ENCODE measurements around the gene HOXB8.

Gene HOXB8

GRCh38 chr17:48636177-48637018 lies 21.3 kb upstream of the HOXB8 start:
- TF ChIP-seq, protein P1, sequence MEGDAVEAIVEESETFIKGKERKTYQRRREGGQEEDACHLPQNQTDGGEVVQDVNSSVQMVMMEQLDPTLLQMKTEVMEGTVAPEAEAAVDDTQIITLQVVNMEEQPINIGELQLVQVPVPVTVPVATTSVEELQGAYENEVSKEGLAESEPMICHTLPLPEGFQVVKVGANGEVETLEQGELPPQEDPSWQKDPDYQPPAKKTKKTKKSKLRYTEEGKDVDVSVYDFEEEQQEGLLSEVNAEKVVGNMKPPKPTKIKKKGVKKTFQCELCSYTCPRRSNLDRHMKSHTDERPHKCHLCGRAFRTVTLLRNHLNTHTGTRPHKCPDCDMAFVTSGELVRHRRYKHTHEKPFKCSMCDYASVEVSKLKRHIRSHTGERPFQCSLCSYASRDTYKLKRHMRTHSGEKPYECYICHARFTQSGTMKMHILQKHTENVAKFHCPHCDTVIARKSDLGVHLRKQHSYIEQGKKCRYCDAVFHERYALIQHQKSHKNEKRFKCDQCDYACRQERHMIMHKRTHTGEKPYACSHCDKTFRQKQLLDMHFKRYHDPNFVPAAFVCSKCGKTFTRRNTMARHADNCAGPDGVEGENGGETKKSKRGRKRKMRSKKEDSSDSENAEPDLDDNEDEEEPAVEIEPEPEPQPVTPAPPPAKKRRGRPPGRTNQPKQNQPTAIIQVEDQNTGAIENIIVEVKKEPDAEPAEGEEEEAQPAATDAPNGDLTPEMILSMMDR (conservative IDR thresholded peaks at IDR 0.05; ENCODE audit: control insufficient read depth, insufficient read depth, low read depth, low read length): peak; percentile 43
- H3K4me3 ChIP-seq (ENCODE audit: control insufficient read depth, low read depth, low read length): no peak overlapping the region
- peak; percentile 67 for DNase-seq (ENCODE audit: low read depth)

DNA sequence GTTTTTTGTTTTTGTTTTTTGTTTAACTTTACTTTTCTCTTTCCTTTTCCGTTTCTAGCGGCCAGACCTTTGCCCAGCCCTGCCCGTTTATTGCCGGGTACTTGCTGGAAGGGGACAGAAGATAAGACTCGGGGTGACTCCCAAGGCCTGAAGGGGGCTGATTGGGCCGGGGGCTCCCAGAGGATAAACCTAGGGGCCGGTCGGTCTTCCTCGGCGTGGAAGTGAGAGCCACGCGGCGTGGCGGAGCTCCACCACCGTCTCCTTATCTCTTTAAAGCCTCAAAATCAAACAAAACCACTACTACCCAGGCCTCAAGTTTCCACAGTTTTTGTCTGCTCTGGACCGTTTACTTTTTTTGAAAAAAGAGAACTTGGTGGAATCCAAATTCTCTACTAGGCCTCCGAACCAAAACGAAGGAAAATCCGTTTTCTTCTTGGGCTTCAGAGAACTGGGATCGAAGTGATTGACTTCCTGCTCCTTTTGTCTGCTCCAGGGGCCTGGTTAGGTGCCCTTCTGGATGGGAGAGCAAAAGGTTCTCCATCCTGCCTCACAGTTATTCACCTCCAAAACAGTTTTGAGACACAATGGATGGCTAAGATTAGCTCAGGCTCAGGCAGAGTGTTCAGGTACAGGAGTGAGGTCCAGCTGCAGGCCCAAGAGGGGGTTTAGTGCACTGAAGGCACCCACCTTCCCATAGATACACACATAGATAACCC lies 19.6 kb upstream of the HOXB8 start:
- no peak overlapping the region for H3K4me3 ChIP-seq (ENCODE audit: control insufficient read depth, low read depth, low read length)
- DNase-seq (ENCODE audit: low read depth): no peak
- TF ChIP-seq, protein P1 (conservative IDR thresholded peaks at IDR 0.05; ENCODE audit: control insufficient read depth, insufficient read depth, low read depth, low read length): no peak

- DNase-seq (ENCODE audit: low read depth): no peak
- TF ChIP-seq, protein P1 (conservative IDR thresholded peaks at IDR 0.05; ENCODE audit: control insufficient read depth, insufficient read depth, low read depth, low read length): no peak
These were observed 18.2 kb upstream of the HOXB8 start for GRCh38 chr17:48633266-48633677.

DNA sequence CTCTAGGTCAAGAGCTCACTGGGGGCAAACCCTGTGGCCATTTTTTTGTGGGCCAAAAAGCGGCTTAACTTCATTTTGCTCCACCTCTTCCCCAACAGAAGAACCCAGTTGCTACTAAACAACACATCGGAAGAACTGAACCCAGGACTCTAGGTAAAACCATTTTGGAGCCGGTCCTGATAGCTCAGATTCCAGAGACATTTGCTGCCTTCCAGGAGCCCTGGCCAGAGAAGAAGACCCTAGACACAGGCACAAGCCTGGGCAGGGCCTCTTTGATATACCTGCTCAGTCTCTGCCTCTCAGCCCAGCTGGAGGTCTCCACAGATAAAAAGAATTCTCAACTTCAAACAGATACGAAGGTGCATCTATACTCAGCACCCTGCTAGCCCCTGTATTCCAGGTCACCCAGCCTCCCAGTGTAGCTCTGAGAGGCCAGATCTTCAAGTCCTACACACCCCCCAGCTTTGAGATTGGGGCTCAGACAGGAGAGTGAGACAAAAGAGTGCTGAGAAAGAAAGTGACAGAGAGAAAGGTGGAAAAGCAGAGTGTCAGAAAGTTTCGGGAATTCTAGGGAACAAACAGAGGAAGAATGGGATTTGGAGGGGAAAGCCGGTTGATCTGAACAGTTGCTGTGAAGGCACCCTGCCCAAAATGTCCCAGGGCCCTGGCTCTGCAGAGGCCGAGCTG lies 17.6 kb upstream of the HOXB8 start:
- H3K4me3 ChIP-seq (ENCODE audit: control insufficient read depth, low read depth, low read length): no peak overlapping the region
- DNase-seq (ENCODE audit: low read depth): no peak
- TF ChIP-seq, protein P1 (conservative IDR thresholded peaks at IDR 0.05; ENCODE audit: control insufficient read depth, insufficient read depth, low read depth, low read length): no peak

More at GRCh38 chr17:48633266-48633677, 18.2 kb upstream of the HOXB8 start:
- H3K4me3 ChIP-seq (ENCODE audit: control insufficient read depth, low read depth, low read length): no peak overlapping the region

GRCh38 chr17:48631693-48632578 lies 16.8 kb upstream of the HOXB8 start:
- H3K4me3 ChIP-seq (ENCODE audit: control insufficient read depth, low read depth, low read length): no peak overlapping the region
- TF ChIP-seq, protein P1 (conservative IDR thresholded peaks at IDR 0.05; ENCODE audit: control insufficient read depth, insufficient read depth, low read depth, low read length): no peak
- no peak for DNase-seq (ENCODE audit: low read depth)

All from fibroblast of mammary gland (primary cell).